WTC11 (cell line): ENCODE measurements around the gene MX1. TPM values are rescaled to one million over a fixed set of nuclear protein-coding genes. Genes with fewer than 3 reads are reported as not detected.

ENCODE experiments used
- ATAC-seq: fragments of 200-7000 bp; cut with Tn5 transposase; 2 replicates; pipeline ENCODE4 v1.10.0; 2021; ENCODE audit warnings: mild to moderate bottlenecking, moderate library complexity
- CTCF ChIA-PET: fragments of 300-600 bp; sonication (Branson Sonifier 250); formaldehyde crosslinking; loops from one replicate; lab custom pipeline; 2021; ENCODE audit warnings: antibody characterized with exemption; lab: Charles Lee
- POLR2A ChIA-PET: fragments of 350-600 bp; sonication (Branson Sonifier 250); formaldehyde crosslinking; loops from one replicate; lab custom pipeline; 2021; ENCODE audit warnings: antibody characterized with exemption; lab: Charles Lee
- DNase-seq: peaks from one replicate; pipeline ENCODE4 v3.0.0; 2021; ENCODE audit warnings: low spot score
- H3K27ac Mint-ChIP-seq: 2 replicates; pipeline ENCODE4 v1.8.0; 2021; ENCODE audit warnings: mixed read lengths
- H3K27me3 Mint-ChIP-seq: 2 replicates; pipeline ENCODE4 v1.8.0; 2021; ENCODE audit warnings: low read depth, mild to moderate bottlenecking, moderate library complexity, mixed read lengths
- H3K36me3 Mint-ChIP-seq: 2 replicates; pipeline ENCODE4 v1.8.0; 2021; ENCODE audit warnings: mixed read lengths
- H3K4me1 Mint-ChIP-seq: 2 replicates; pipeline ENCODE4 v1.8.0; 2022; ENCODE audit warnings: mixed read lengths
- H3K4me3 Mint-ChIP-seq: 2 replicates; pipeline ENCODE4 v1.8.0; 2021; ENCODE audit warnings: mild to moderate bottlenecking, moderate library complexity, mixed read lengths
- H3K9me3 Mint-ChIP-seq: 2 replicates; pipeline ENCODE4 v1.8.0; 2021; ENCODE audit warnings: mixed read lengths
- CREB1 ChIP-seq: sonication (generic); formaldehyde crosslinking; IDR thresholded peaks from 2 replicates; pipeline ENCODE4 v1.8.0; 2023; ENCODE audit warnings: mild to moderate bottlenecking, missing genetic modification reagents
- ETV6 ChIP-seq: sonication (generic); formaldehyde crosslinking; IDR thresholded peaks from 2 replicates; pipeline ENCODE4 v1.8.1; 2022; ENCODE audit warnings: mild to moderate bottlenecking, missing genetic modification reagents
- FOXP1 ChIP-seq: sonication (generic); formaldehyde crosslinking; IDR thresholded peaks from 2 replicates; pipeline ENCODE4 v1.8.0; 2022; ENCODE audit warnings: missing genetic modification reagents, mild to moderate bottlenecking, moderate library complexity, borderline replicate concordance
- GRHL2 ChIP-seq: fragments of 250-450 bp; sonication (Bioruptor Pico); IDR thresholded peaks from 2 replicates; pipeline ENCODE4 v1.8.0; 2022; ENCODE audit warnings: mild to moderate bottlenecking, moderate library complexity; ENCODE audit not compliant: insufficient replicate concordance, severe bottlenecking
- GTF2I ChIP-seq: fragments of 250-450 bp; sonication (Bioruptor Pico); conservative IDR thresholded peaks from 2 replicates; pipeline ENCODE4 v1.4.0; 2021; ENCODE audit warnings: mild to moderate bottlenecking
- JAZF1 ChIP-seq: fragments of 250-450 bp; sonication (Bioruptor Pico); IDR thresholded peaks from 2 replicates; pipeline ENCODE4 v1.9.0; 2021; ENCODE audit warnings: moderate library complexity, mild to moderate bottlenecking, inconsistent platforms
- NFE2L1 ChIP-seq: sonication (generic); formaldehyde crosslinking; IDR thresholded peaks from 2 replicates; pipeline ENCODE4 v1.8.1; 2023; ENCODE audit warnings: missing genetic modification reagents
- NR3C1 ChIP-seq: sonication (generic); formaldehyde crosslinking; conservative IDR thresholded peaks from 2 replicates; pipeline ENCODE4 v1.8.1; 2023; ENCODE audit warnings: low read depth, mild to moderate bottlenecking, missing genetic modification reagents
- PRRX2 ChIP-seq: fragments of 250-450 bp; sonication (Bioruptor Pico); IDR thresholded peaks from 2 replicates; pipeline ENCODE4 v1.8.0; 2021; ENCODE audit warnings: mild to moderate bottlenecking
- SMAD3 ChIP-seq: sonication (generic); formaldehyde crosslinking; IDR thresholded peaks from 2 replicates; pipeline ENCODE4 v1.8.0; 2022; ENCODE audit warnings: missing genetic modification reagents, mild to moderate bottlenecking, borderline replicate concordance
- SMAD4 ChIP-seq: sonication (generic); formaldehyde crosslinking; IDR thresholded peaks from 2 replicates; pipeline ENCODE4 v1.8.0; 2022; ENCODE audit warnings: mild to moderate bottlenecking, missing genetic modification reagents
- TEAD1 ChIP-seq: sonication (generic); formaldehyde crosslinking; IDR thresholded peaks from 2 replicates; pipeline ENCODE4 v1.8.0; 2022; ENCODE audit warnings: mild to moderate bottlenecking, missing genetic modification reagents
- TEAD4 ChIP-seq: sonication (generic); formaldehyde crosslinking; IDR thresholded peaks from 2 replicates; pipeline ENCODE4 v1.8.0; 2022; ENCODE audit warnings: mild to moderate bottlenecking, missing genetic modification reagents
- ZNF138 ChIP-seq: sonication (generic); formaldehyde crosslinking; conservative IDR thresholded peaks from 2 replicates; pipeline ENCODE4 v1.8.1; 2022; ENCODE audit warnings: mild to moderate bottlenecking, moderate library complexity, missing genetic modification reagents
- ZNF232 ChIP-seq: sonication (generic); formaldehyde crosslinking; IDR thresholded peaks from 2 replicates; pipeline ENCODE4 v1.8.0; 2022; ENCODE audit warnings: mild to moderate bottlenecking, missing genetic modification reagents
- ZNF263 ChIP-seq: sonication (generic); formaldehyde crosslinking; IDR thresholded peaks from 2 replicates; pipeline ENCODE4 v1.8.1; 2022; ENCODE audit warnings: low read depth, mild to moderate bottlenecking, moderate library complexity, missing genetic modification reagents
- ZNF416 ChIP-seq: fragments of 250-450 bp; sonication (Bioruptor Pico); IDR thresholded peaks from 2 replicates; pipeline ENCODE4 v1.9.0; 2021; ENCODE audit warnings: mild to moderate bottlenecking, inconsistent platforms
- total RNA-seq: library from RNA; stranded (reverse); gene quantifications from 3 replicates; pipeline ENCODE4 v1.2.3, GENCODE V29; 2021
- TF ChIP-seq, protein P1 (sequence below): fragments of 250-450 bp; sonication (Bioruptor Pico); IDR thresholded peaks from 2 replicates; pipeline ENCODE4 v1.8.0; 2021; ENCODE audit warnings: mild to moderate bottlenecking
- TF ChIP-seq, protein P2 (sequence below): sonication (generic); formaldehyde crosslinking; IDR thresholded peaks from 2 replicates; pipeline ENCODE4 v1.8.0; 2022; ENCODE audit warnings: mild to moderate bottlenecking, missing genetic modification reagents
- TF ChIP-seq, protein P3 (sequence below): sonication (generic); formaldehyde crosslinking; IDR thresholded peaks from 2 replicates; pipeline ENCODE4 v1.8.1; 2022; ENCODE audit warnings: mild to moderate bottlenecking, moderate library complexity, missing genetic modification reagents
- TF ChIP-seq, protein P4 (sequence below): sonication (generic); formaldehyde crosslinking; IDR thresholded peaks from 2 replicates; pipeline ENCODE4 v1.8.1; 2023; ENCODE audit warnings: mild to moderate bottlenecking, missing genetic modification reagents, moderate library complexity
- TF ChIP-seq, protein P5 (sequence below): fragments of 250-450 bp; sonication (Bioruptor Pico); IDR thresholded peaks from 2 replicates; pipeline ENCODE4 v2.1.2; 2022; ENCODE audit warnings: mild to moderate bottlenecking, moderate library complexity
- TF ChIP-seq, protein P6 (sequence below): sonication (generic); formaldehyde crosslinking; IDR thresholded peaks from 2 replicates; pipeline ENCODE4 v1.8.1; 2023; ENCODE audit warnings: mild to moderate bottlenecking, missing genetic modification reagents, moderate library complexity
- TF ChIP-seq, protein P7 (sequence below): sonication (generic); formaldehyde crosslinking; IDR thresholded peaks from 2 replicates; pipeline ENCODE4 v1.8.1; 2023; ENCODE audit warnings: mild to moderate bottlenecking, missing genetic modification reagents
- TF ChIP-seq, protein P8 (sequence below): sonication (generic); formaldehyde crosslinking; IDR thresholded peaks from 2 replicates; pipeline ENCODE4 v1.8.1; 2022; ENCODE audit warnings: missing genetic modification reagents, borderline replicate concordance

Gene MX1
- total RNA-seq, 1 experiment from 2014 or later, result 3.6 TPM

DNA sequence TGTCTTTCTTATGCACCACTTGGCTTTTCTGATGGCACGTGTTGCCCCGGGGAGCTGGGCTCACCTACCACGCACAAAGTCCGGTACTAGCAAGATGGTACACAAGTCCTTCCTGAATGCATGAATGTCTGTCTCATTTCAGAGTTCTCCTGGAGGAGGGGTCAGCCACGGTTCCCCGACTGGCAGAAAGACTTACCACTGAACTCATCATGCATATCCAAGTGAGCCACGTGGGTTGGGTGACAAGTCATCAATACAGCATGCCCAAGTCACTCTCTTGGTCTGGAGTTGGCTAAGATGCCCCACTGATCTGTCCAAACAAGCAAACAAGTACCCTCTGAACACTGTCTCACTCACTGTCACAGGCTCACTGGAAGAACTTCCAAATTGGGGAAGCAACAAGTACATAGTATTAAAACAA, 28.6 kb upstream of the MX1 start:
- no peak overlapping the region for H3K27ac Mint-ChIP-seq
- CTCF ChIA-PET, result interaction anchor here (0.9 to 1.9 kb wide), 4 partner anchors 14 to 276 kb away, joined by 3 to 10 read pairs (median 4); no protein-coding TSS in a partner anchor
- POLR2A ChIA-PET, result no interaction called here
- no peak overlapping the region for H3K4me3 Mint-ChIP-seq
- TF ChIP-seq ZNF232 (CRISPR knock-in tag), result no peak
- no peak for TF ChIP-seq JAZF1 (CRISPR knock-in tag)
- TF ChIP-seq, protein P1, sequence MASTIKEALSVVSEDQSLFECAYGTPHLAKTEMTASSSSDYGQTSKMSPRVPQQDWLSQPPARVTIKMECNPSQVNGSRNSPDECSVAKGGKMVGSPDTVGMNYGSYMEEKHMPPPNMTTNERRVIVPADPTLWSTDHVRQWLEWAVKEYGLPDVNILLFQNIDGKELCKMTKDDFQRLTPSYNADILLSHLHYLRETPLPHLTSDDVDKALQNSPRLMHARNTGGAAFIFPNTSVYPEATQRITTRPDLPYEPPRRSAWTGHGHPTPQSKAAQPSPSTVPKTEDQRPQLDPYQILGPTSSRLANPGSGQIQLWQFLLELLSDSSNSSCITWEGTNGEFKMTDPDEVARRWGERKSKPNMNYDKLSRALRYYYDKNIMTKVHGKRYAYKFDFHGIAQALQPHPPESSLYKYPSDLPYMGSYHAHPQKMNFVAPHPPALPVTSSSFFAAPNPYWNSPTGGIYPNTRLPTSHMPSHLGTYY (CRISPR knock-in tag), result no peak
- TF ChIP-seq, protein P2, sequence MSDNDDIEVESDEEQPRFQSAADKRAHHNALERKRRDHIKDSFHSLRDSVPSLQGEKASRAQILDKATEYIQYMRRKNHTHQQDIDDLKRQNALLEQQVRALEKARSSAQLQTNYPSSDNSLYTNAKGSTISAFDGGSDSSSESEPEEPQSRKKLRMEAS (CRISPR knock-in tag), result no peak
- no peak for TF ChIP-seq TEAD4 (CRISPR knock-in tag)
- no peak for TF ChIP-seq FOXP1
- no peak for TF ChIP-seq ZNF416
- TF ChIP-seq NFE2L1 (CRISPR knock-in tag), result no peak
- TF ChIP-seq, protein P3, sequence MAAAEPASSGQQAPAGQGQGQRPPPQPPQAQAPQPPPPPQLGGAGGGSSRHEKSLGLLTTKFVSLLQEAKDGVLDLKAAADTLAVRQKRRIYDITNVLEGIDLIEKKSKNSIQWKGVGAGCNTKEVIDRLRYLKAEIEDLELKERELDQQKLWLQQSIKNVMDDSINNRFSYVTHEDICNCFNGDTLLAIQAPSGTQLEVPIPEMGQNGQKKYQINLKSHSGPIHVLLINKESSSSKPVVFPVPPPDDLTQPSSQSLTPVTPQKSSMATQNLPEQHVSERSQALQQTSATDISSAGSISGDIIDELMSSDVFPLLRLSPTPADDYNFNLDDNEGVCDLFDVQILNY (CRISPR knock-in tag), result no peak
- TF ChIP-seq, protein P4, sequence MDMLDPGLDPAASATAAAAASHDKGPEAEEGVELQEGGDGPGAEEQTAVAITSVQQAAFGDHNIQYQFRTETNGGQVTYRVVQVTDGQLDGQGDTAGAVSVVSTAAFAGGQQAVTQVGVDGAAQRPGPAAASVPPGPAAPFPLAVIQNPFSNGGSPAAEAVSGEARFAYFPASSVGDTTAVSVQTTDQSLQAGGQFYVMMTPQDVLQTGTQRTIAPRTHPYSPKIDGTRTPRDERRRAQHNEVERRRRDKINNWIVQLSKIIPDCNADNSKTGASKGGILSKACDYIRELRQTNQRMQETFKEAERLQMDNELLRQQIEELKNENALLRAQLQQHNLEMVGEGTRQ (CRISPR knock-in tag), result no peak
- no peak for TF ChIP-seq NR3C1 (CRISPR knock-in tag)
- TF ChIP-seq SMAD4 (CRISPR knock-in tag), result no peak
- TF ChIP-seq GTF2I (CRISPR knock-in tag), result no peak
- TF ChIP-seq ETV6 (CRISPR knock-in tag), result no peak
- TF ChIP-seq CREB1 (CRISPR knock-in tag), result no peak
- TF ChIP-seq, protein P5, sequence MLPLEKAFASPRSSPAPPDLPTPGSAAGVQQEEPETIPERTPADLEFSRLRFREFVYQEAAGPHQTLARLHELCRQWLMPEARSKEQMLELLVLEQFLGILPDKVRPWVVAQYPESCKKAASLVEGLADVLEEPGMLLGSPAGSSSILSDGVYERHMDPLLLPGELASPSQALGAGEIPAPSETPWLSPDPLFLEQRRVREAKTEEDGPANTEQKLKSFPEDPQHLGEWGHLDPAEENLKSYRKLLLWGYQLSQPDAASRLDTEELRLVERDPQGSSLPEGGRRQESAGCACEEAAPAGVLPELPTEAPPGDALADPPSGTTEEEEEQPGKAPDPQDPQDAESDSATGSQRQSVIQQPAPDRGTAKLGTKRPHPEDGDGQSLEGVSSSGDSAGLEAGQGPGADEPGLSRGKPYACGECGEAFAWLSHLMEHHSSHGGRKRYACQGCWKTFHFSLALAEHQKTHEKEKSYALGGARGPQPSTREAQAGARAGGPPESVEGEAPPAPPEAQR, result no peak
- TF ChIP-seq, protein P6, sequence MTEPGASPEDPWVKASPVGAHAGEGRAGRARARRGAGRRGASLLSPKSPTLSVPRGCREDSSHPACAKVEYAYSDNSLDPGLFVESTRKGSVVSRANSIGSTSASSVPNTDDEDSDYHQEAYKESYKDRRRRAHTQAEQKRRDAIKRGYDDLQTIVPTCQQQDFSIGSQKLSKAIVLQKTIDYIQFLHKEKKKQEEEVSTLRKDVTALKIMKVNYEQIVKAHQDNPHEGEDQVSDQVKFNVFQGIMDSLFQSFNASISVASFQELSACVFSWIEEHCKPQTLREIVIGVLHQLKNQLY (CRISPR knock-in tag), result no peak
- TF ChIP-seq, all 79 proteins: peak for 0
- H3K4me1 Mint-ChIP-seq, result peaks cover 16% of the 10 kb centered on the region
- ATAC-seq (no peak), DNase-seq (no peak)
- no peaks in the 10 kb centered on the region; the same call in 1 of the 2 replicates for H3K27me3 Mint-ChIP-seq
- H3K9me3 Mint-ChIP-seq, result peaks cover 11% of the 10 kb centered on the region
- no peaks in the 10 kb centered on the region for H3K36me3 Mint-ChIP-seq

DNA sequence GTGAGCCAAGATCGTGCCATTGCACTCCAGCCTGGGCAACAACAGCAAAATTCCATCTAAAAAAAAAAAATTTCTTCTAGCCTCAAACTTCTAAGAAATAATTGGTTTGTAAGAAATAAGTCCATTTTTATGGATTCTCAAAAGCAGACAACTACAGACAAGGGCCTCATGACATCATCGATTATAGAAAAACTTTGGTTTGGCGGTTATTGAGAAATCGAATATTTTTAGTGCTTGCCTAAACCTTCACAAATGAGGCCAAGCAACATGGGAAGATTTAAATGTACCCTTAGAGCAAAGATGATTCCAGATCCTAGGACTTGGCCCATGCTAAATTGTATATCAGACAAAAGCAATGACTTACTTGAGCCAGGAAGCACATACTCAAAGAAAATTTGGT, 27.8 kb upstream of the MX1 start:
- Mint-ChIP-seq H3K27ac (no peak overlapping the region), H3K4me3 (no peak overlapping the region), H3K9me3 (peaks cover 11% of the 10 kb centered on the region), H3K4me1 (peaks cover 16% of the 10 kb centered on the region), H3K36me3 (no peaks in the 10 kb centered on the region), H3K27me3 (no peaks in the 10 kb centered on the region; the same call in 1 of the 2 replicates)
- ATAC-seq (no peak), DNase-seq (no peak)
- TF ChIP-seq, protein P2 (CRISPR knock-in tag), result no peak
- ChIA-PET CTCF (interaction anchor here (0.9 to 1.0 kb wide), 2 partner anchors 13 to 277 kb away, joined by 3 read pairs; no protein-coding TSS in a partner anchor), POLR2A (no interaction called here)

DNA sequence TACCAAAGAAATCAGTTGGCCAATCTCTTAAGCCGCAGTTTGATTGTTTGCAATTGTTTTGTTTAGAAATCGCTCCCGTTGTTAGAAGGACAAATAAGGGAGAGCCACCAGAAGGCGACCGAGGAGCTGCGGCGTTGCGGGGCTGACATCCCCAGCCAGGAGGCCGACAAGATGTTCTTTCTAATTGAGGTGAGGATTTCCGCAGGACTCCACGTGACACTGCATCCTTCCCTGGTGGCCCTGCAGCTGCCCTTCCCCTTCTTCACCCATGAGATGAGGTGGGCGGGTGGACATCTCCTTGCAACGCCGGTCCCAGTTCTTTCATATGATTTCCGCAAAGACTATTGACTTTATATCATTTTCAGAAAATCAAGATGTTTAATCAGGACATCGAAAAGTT, 27.2 kb upstream of the MX1 start:
- H3K36me3 Mint-ChIP-seq, result no peaks in the 10 kb centered on the region
- no peak overlapping the region for H3K27ac Mint-ChIP-seq
- CTCF ChIA-PET, result interaction anchor here (1.0 kb wide), 1 partner anchor 13 kb away, joined by 3 read pairs; no protein-coding TSS in a partner anchor
- H3K4me1 Mint-ChIP-seq, result peaks cover 16% of the 10 kb centered on the region
- no peak overlapping the region for H3K4me3 Mint-ChIP-seq
- no peak for ATAC-seq
- POLR2A ChIA-PET, result no interaction called here
- H3K9me3 Mint-ChIP-seq, result peaks cover 5% of the 10 kb centered on the region
- no peaks in the 10 kb centered on the region; the same call in 1 of the 2 replicates for H3K27me3 Mint-ChIP-seq
- DNase-seq, result no peak
- TF ChIP-seq, protein P7, sequence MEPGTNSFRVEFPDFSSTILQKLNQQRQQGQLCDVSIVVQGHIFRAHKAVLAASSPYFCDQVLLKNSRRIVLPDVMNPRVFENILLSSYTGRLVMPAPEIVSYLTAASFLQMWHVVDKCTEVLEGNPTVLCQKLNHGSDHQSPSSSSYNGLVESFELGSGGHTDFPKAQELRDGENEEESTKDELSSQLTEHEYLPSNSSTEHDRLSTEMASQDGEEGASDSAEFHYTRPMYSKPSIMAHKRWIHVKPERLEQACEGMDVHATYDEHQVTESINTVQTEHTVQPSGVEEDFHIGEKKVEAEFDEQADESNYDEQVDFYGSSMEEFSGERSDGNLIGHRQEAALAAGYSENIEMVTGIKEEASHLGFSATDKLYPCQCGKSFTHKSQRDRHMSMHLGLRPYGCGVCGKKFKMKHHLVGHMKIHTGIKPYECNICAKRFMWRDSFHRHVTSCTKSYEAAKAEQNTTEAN (CRISPR knock-in tag), result no peak
- TF ChIP-seq NR3C1 (CRISPR knock-in tag) (no peak), ZNF138 (CRISPR knock-in tag) (no peak), ZNF263 (CRISPR knock-in tag) (no peak), PRRX2 (no peak), GRHL2 (CRISPR knock-in tag) (no peak), SMAD3 (CRISPR knock-in tag) (no peak), TEAD1 (CRISPR knock-in tag) (no peak), NFE2L1 (CRISPR knock-in tag) (no peak)
- TF ChIP-seq, protein P8, sequence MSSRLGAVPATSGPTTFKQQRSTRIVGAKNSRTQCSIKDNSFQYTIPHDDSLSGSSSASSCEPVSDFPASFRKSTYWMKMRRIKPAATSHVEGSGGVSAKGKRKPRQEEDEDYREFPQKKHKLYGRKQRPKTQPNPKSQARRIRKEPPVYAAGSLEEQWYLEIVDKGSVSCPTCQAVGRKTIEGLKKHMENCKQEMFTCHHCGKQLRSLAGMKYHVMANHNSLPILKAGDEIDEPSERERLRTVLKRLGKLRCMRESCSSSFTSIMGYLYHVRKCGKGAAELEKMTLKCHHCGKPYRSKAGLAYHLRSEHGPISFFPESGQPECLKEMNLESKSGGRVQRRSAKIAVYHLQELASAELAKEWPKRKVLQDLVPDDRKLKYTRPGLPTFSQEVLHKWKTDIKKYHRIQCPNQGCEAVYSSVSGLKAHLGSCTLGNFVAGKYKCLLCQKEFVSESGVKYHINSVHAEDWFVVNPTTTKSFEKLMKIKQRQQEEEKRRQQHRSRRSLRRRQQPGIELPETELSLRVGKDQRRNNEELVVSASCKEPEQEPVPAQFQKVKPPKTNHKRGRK (CRISPR knock-in tag), result no peak
